GM21576 (cell line): ENCODE data around the gene SUCLG2.

Experiments used
- ATAC-seq: cut with Tn5 transposase; IDR thresholded peaks from one replicate; pipeline ENCODE4 v1.9.1; 2021; ENCODE audit warnings: mild to moderate bottlenecking, moderate library complexity; ENCODE audit not compliant: unreplicated experiment

Gene SUCLG2

DNA sequence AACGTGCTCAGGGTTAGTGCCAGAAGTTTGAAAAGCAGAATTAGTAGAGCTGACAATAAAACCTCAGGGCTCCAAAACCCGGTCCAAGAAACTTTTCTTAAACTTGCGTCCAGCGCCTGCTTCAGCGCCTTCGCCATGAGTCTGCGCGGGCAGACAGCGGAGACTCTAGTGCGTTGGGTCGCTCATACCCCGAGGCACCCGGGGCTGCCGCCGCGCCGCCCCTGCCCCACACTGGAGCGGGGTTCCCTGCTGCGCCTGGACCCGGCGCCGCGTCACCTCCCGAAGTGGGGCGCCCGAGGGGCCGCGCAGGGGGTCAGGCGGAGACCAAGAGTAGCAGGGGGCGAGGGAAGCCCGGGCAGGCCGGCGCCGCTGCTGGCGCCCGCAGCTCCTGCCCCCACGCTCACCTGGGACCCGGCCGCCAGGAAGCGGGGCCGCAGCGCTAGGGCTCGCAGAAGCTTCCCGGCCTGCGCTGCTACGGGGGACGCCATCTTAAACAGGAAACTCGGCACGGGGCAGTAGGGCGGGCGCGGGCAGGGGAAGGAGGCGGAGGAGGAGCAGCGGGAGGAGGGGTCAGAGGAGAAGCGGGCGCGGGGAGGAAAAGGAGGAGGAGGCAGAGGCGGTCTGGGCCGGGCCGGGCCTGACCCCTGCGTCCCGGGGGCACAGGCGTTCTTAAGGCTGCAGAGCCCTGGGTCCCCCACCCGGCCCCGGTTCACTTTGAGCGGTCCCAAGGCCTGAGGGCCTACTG lies at the start of gene SUCLG2:
SUCLG2 (minus strand) TSS at position 514 of the 745 bp plus-strand sequence; CDS start at position 488, 26 bp downstream.
- peak; percentile 55 for ATAC-seq

DNA sequence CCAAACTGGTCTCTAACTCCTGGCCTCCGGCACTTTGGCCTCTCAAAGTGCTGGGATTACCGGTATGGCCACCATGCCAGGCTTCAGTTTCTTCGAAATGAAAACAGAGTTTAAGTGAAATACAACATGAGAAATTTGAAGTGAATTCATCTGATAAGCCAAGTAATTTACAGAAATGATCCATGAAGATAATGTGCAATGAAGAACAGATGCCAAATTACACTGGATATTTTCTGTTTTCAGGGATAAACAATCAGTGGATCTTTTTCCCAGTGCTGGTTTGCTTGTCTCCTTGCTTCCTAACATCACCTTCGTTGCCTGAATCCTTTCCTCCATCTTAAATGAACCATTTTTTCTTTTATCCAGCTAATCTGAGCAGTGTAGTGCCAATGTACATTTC lies 46.2 kb upstream of the SUCLG2 start:
- no peak for ATAC-seq

DNA sequence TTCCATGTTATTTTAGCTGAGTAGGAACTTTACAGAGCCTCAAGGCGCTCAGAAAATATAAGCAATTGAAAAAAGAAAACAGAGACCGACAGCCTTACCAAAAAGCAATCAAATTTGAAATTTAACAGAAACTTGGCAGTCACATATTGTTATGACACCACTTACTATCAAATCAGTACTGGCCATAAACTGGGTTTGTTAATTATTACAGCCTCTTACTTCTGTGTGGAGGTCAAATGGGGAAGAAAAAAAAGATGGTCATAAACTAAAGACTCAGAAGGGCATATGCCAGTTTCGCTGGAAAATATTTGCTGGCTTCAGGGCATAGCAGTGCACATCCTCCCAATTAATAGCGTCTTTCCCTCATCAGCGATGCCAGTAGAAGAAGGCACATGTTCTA lies 45.5 kb upstream of the SUCLG2 start:
- no peak for ATAC-seq

GRCh38 chr3:67692621-67693020 lies 38.2 kb upstream of the SUCLG2 start:
- no peak for ATAC-seq

- ATAC-seq = no peak
These were observed 37.5 kb upstream of the SUCLG2 start for GRCh38 chr3:67691926-67692325.

DNA sequence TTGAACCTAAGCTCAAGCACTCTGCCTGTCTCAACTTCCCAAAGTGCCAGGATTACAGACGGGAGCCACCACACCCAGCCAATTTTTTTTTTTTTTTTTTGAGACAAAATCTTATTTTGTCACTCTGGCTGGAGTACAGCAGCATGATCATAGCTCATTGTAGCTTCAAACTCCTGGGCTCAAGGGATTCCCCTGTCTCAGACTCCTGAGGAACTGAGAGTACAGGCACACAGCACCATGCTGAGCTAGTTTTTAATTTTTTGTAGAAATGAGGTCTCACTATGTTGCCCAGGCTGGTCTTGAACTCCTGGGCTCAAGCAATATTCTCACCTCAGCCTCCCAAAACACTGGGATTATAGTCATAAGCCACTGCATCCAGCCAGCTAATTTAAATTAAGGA lies 36.8 kb upstream of the SUCLG2 start:
- no peak for ATAC-seq

DNA sequence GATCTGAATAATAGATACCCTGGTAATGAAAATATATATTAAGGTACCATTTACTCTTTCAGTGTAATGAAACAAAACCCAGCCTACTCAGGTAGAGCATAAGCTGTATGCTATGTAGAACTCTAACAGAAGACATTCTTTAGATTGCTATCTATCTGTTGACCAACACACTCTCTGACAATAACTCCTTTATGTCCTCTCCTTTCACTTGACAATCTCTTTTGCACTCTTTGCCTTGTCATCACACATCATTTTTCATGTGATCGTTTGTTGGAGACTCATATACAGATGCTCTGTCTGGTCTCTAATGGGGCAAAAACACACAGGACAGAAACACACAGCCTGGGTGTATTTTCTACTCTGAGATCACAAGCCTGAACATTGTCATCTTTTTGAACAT lies 35.4 kb upstream of the SUCLG2 start:
- no peak for ATAC-seq

- ATAC-seq = no peak
These were observed 33.8 kb upstream of the SUCLG2 start for GRCh38 chr3:67688231-67688630.

GRCh38 chr3:67686069-67686468 lies 31.7 kb upstream of the SUCLG2 start:
- ATAC-seq = no peak

- peak; percentile 99 for ATAC-seq
These were observed 31.1 kb upstream of the SUCLG2 start for GRCh38 chr3:67685499-67685898.

- ATAC-seq = no peak
These were observed 29.8 kb upstream of the SUCLG2 start for GRCh38 chr3:67684211-67684610.

GRCh38 chr3:67683522-67683921 lies 29.1 kb upstream of the SUCLG2 start:
- no peak for ATAC-seq

GRCh38 chr3:67678665-67679064 lies 24.3 kb upstream of the SUCLG2 start:
- peak; percentile 68 for ATAC-seq

- no peak for ATAC-seq
These were observed 19.6 kb upstream of the SUCLG2 start for GRCh38 chr3:67674055-67674454.

- ATAC-seq = peak; percentile 59
These were observed 8.3 kb upstream of the SUCLG2 start for GRCh38 chr3:67662733-67663132.

DNA sequence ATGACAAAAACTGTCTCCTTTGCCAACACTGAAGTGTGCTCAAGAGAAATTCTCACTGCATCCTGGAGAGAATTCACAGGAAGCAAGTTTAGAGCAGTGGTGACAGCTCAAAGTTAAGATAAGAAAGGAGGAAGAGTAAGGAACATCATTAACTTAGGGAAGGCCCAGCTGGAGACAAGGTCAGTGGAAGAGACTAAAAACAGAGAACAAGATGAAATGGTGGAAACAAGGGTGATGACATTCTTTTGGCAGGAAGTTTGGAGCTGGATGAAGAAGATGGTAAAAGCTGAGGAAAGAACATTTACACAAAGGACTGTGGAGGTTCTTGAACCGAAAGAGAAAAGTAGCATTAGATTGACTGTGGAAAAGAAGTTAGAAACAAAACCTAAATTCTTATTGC lies 6.7 kb upstream of the SUCLG2 start:
- no peak for ATAC-seq

GRCh38 chr3:67657192-67657591 lies 2.8 kb upstream of the SUCLG2 start:
- no peak for ATAC-seq

- ATAC-seq = no peak
These were observed 2.2 kb upstream of the SUCLG2 start for GRCh38 chr3:67656614-67657013.

- peak; percentile 34 for ATAC-seq
These were observed 1.1 kb upstream of the SUCLG2 start for GRCh38 chr3:67655364-67656121.

DNA sequence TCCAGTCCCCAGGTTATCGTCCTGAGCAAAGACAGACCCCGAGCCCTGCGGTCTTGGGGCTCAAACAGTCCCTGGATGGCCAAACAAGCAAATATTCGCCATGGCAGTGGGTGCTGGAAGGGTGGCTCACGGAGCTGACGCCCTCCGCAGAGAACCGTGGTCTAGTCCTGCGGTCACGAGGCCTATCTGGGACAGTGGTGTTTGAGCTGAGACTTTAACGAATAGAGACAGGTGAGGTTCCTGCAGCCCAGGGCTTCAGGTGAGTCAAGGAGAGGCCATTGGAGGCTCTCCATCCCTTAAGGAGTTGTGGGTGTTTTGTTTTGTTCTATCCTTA lies 399 bp upstream of the SUCLG2 start:
- no peak for ATAC-seq

- ATAC-seq = peak; percentile 28
These were observed 850 bp downstream of the SUCLG2 start for GRCh38 chr3:67653425-67654098.

- ATAC-seq = no peak
These were observed 4.3 kb downstream of the SUCLG2 start for GRCh38 chr3:67650084-67650483.
